Glutamatergic neuron (in vitro differentiated cells): ENCODE data around the gene CTNND2. TPM values are rescaled to one million over a fixed set of nuclear protein-coding genes. Genes with fewer than 3 reads are reported as not detected.
A peak's percentile ranks its signal among the peaks of the same experiment; 100 is the strongest.

ENCODE experiments used
- DNase-seq: peaks from one replicate; pipeline ENCODE4 v3.0.0; 2022
- H3K27ac Mint-ChIP-seq: one replicate; pipeline ENCODE4 v1.8.0; 2020; ENCODE audit warnings: mild to moderate bottlenecking, mixed read lengths, inconsistent platforms; ENCODE audit not compliant: unreplicated experiment
- H3K27me3 Mint-ChIP-seq: one replicate; pipeline ENCODE4 v1.8.0; 2020; ENCODE audit warnings: mild to moderate bottlenecking, moderate library complexity, mixed read lengths, inconsistent platforms; ENCODE audit not compliant: unreplicated experiment
- H3K36me3 Mint-ChIP-seq: one replicate; pipeline ENCODE4 v1.8.0; 2020; ENCODE audit warnings: mild to moderate bottlenecking, mixed read lengths, inconsistent platforms; ENCODE audit not compliant: unreplicated experiment
- H3K4me1 Mint-ChIP-seq: one replicate; pipeline ENCODE4 v1.8.0; 2020; ENCODE audit warnings: mild to moderate bottlenecking, low read depth, mixed read lengths, inconsistent platforms; ENCODE audit not compliant: unreplicated experiment
- H3K4me3 Mint-ChIP-seq: one replicate; pipeline ENCODE4 v1.8.0; 2020; ENCODE audit warnings: mild to moderate bottlenecking, mixed read lengths, inconsistent platforms; ENCODE audit not compliant: unreplicated experiment
- H3K9me3 Mint-ChIP-seq: one replicate; pipeline ENCODE4 v1.8.0; 2020; ENCODE audit warnings: mild to moderate bottlenecking, moderate library complexity, mixed read lengths, inconsistent platforms; ENCODE audit not compliant: unreplicated experiment
- total RNA-seq: library from RNA; stranded (reverse); fragmentation: NEBNext Ultra II Directional; extraction: Animal tissue kit (Norgen Biotek cat#: 25700); gene quantifications from one replicate; pipeline ENCODE4 v1.2.1, GENCODE V29; 2021; ENCODE audit not compliant: unreplicated experiment
- TF ChIP-seq, protein P1 (sequence below): fragments of 200-600 bp; sonication (generic); IDR thresholded peaks from one replicate; pipeline ENCODE4 v1.5.0; 2021; ENCODE audit not compliant: partially characterized antibody, unreplicated experiment

CTNND2 gene
- total RNA-seq, 1 donor from 2014 or later, result 134 TPM

DNA sequence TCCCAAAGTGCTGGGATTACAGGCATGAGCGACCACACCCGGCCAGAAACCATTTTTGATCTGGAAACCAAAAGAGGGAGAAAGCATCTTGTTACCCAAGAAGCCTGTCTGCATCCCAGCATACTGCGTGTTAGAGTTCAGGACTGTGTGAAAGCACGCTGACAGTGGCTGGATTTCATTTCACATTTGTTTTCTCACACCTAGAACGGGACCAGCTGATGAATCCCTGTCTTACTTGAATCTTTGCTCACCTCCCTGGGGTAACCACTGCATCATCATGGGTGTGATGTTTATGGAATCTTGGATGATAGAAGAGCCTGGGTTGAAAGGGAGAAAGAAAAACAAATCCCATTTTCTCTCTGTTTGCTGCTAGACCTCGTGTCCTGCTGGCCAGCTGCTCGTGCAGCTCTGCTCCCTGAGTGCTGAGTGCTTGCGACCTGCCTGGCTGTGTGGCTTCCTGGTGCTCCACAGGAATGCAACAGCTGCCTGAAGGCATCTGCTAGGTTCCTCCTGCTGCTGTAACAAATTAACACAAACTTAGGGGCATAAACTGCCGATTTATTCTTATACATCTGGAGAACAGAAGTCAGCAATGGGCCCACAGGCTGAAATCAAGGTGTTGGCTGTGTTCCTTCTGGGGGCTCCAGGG lies 764.9 kb downstream of the CTNND2 start:
- no peak for DNase-seq
- Mint-ChIP-seq H3K9me3 (peaks cover 2% of the 10 kb centered on the region), H3K4me3 (no peak overlapping the region), H3K27me3 (peaks cover 3% of the 10 kb centered on the region), H3K36me3 (peaks cover 9% of the 10 kb centered on the region), H3K27ac (no peak overlapping the region), H3K4me1 (peaks cover 14% of the 10 kb centered on the region)
- TF ChIP-seq, protein P1, sequence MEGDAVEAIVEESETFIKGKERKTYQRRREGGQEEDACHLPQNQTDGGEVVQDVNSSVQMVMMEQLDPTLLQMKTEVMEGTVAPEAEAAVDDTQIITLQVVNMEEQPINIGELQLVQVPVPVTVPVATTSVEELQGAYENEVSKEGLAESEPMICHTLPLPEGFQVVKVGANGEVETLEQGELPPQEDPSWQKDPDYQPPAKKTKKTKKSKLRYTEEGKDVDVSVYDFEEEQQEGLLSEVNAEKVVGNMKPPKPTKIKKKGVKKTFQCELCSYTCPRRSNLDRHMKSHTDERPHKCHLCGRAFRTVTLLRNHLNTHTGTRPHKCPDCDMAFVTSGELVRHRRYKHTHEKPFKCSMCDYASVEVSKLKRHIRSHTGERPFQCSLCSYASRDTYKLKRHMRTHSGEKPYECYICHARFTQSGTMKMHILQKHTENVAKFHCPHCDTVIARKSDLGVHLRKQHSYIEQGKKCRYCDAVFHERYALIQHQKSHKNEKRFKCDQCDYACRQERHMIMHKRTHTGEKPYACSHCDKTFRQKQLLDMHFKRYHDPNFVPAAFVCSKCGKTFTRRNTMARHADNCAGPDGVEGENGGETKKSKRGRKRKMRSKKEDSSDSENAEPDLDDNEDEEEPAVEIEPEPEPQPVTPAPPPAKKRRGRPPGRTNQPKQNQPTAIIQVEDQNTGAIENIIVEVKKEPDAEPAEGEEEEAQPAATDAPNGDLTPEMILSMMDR, result no peak

DNA sequence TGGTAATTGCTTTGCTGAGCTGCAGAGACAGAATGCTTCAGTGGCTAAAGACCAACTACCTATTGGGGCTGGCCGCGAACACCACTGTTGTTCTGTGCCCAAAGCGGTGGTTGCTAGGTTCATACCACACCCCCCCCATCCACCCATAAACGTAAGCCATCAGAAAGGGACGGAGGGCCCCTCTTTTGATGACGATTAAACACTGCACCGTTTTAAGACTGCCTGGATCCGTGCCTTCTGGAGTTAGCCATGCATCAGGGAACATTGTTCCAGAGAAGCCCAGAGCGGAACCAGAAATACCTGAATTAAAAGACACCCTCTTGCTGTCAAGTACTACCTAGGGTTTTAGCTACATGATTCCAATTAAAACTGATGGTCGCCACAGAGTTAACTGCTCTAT lies 774.1 kb downstream of the CTNND2 start:
- H3K36me3 Mint-ChIP-seq, result no peaks in the 10 kb centered on the region
- peaks cover 27% of the 10 kb centered on the region for H3K4me1 Mint-ChIP-seq
- no peak for DNase-seq
- TF ChIP-seq, protein P1, result no peak
- peak overlapping the region; percentile 46 for H3K27ac Mint-ChIP-seq
- peaks cover 1% of the 10 kb centered on the region for H3K27me3 Mint-ChIP-seq
- H3K9me3 Mint-ChIP-seq, result peaks cover 5% of the 10 kb centered on the region
- no peak overlapping the region for H3K4me3 Mint-ChIP-seq

- TF ChIP-seq, protein P1, result no peak
- Mint-ChIP-seq H3K9me3 (peaks cover 8% of the 10 kb centered on the region), H3K36me3 (no peaks in the 10 kb centered on the region), H3K4me3 (peak overlapping the region; percentile 50), H3K27me3 (peaks cover 4% of the 10 kb centered on the region), H3K4me1 (peaks cover 27% of the 10 kb centered on the region), H3K27ac (peak overlapping the region; percentile 89)
- DNase-seq, result peak; percentile 52
These were observed 776.2 kb downstream of the CTNND2 start for GRCh38 chr5:11128021-11128420.

- peaks cover 27% of the 10 kb centered on the region for H3K4me1 Mint-ChIP-seq
- no peak overlapping the region for H3K4me3 Mint-ChIP-seq
- H3K27ac Mint-ChIP-seq, result no peak overlapping the region
- TF ChIP-seq, protein P1, result no peak
- H3K9me3 Mint-ChIP-seq, result peaks cover 8% of the 10 kb centered on the region
- no peaks in the 10 kb centered on the region for H3K36me3 Mint-ChIP-seq
- peaks cover 6% of the 10 kb centered on the region for H3K27me3 Mint-ChIP-seq
- DNase-seq, result no peak
These were observed 777.4 kb downstream of the CTNND2 start for GRCh38 chr5:11126844-11127243.

DNA sequence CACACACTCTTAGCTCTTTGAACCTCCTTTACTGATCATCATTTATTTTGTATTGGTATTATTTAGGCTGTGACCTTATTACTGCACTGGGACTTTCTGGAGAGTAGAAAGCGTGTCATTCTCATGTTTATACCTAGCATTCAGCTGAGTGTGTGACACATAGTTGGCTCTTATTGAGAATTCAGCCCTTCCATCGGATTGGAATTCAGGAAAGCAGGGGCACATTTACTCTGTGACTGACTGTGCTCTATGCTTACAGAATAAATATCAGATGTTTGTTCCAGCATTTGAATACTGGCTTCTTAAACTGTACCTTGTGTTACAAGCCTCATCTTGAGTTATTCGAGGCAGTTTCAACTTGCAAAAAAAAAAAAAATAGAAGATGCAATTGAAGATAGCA lies 782.4 kb downstream of the CTNND2 start:
- H3K27me3 Mint-ChIP-seq, result peaks cover 5% of the 10 kb centered on the region
- TF ChIP-seq, protein P1, result no peak
- peaks cover 5% of the 10 kb centered on the region for H3K36me3 Mint-ChIP-seq
- no peak overlapping the region for H3K27ac Mint-ChIP-seq
- no peak overlapping the region for H3K4me3 Mint-ChIP-seq
- peaks cover 13% of the 10 kb centered on the region for H3K4me1 Mint-ChIP-seq
- no peak for DNase-seq
- H3K9me3 Mint-ChIP-seq, result peaks cover 3% of the 10 kb centered on the region
